ENCODE measurements around the gene DDX52.
A peak's percentile ranks its signal among the peaks of the same experiment; 100 is the strongest.
"Not testable (repeated sequence)": the region's sequence is repeated elsewhere in the genome, so short reads cannot be mapped to it uniquely, and the experiment has no call there.

The DDX52 gene

DNA sequence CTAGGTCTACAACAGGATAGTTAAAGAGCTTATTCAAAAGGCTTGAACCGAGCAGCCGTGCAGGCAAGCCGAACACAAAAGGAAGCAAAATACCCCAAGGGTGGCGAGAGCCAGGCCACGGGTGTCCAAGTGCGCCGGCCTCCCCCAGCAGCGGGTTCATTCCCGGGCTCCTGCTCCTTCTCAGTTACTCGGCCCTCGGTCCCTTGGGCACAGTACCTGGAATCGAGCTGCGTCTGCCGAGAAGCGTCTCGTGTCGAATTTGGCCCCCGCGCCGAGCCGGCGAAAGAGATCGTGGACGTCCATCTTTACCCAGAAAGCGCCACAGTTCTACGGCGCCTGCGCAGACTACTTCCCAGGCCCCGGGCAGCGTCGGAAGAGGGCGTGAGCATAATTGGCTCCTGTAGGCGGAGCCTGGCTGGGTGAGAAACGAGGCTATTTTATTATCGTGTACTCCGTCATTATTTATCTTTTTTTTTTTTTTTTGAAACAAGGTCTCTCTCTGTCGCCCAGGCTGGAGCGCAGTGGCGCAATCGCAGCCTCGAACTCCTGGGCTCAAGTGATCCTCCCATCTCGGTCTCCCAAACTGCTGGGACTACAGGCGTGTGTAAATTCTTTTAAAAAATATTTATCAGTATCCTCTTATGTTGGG lies at the start of gene DDX52:
Gene DDX52, minus strand, starts transcription at position 329 of the 649 bp plus-strand sequence. Its CDS starts 26 bp downstream, at position 303.
- TF ChIP-seq CTCF (conservative IDR thresholded peaks at IDR 0.05; ENCODE audit: low read depth, low read length): peak; percentile 9
- DNase-seq (ENCODE audit: low read depth): peak; percentile 93
- H3K4me3 ChIP-seq (ENCODE audit: low read depth, low read length): peak within 1 kb of the TSS; percentile 77

DNA sequence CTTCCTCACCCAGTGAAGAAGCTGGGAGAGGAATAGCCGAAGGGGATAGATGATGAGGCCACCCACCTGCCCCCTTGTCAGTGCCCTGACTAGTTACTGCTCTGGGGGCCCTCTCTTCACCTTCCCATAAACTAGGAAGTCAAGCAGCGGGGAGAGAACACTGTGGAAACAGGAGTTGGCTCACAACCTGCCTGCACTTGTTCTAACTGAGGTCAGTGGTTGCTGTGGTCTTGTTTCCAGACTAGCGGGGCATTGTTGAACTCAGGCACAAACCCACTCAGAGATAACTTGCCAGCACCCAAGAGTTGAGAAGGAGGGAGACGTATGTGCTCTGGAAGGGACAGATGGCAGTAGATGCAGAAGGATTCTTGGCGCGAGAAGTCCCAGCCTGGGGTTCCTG lies 48.6 kb upstream of the DDX52 start:
- no peak overlapping the region for H3K4me3 ChIP-seq (ENCODE audit: low read depth, low read length)
- TF ChIP-seq CTCF (conservative IDR thresholded peaks at IDR 0.05; ENCODE audit: low read depth, low read length): no peak
- DNase-seq (ENCODE audit: low read depth): no peak

GRCh38 chr17:37689317-37689716 lies 46.1 kb upstream of the DDX52 start:
- TF ChIP-seq CTCF (conservative IDR thresholded peaks at IDR 0.05; ENCODE audit: low read depth, low read length): no peak
- DNase-seq (ENCODE audit: low read depth): no peak
- no peak overlapping the region for H3K4me3 ChIP-seq (ENCODE audit: low read depth, low read length)

DNA sequence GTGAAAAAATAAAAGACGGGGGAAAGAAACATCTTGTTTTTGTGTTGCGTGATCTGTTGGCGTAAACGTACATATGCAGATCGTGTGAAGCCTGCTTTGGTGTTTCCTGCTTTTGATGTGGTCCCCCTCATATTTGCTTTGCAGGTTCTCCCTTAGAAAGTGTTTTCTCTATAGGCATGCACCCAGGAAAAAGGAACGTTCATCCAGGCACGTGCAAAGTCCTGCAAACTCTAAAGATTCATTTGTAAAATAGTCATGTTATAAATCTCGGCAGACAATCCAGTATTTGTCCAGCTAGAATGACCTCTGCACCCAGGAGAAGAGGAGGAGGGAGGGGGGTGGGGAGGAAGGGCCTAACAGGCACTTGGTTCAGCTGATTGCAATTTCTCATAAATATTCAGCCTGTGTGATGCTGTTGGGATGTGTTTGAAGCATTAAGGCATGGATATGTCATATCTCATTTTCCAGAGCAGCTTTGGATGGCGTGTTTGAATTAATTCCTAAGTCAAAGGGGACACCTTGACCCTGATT lies 40.3 kb upstream of the DDX52 start:
- no peak for TF ChIP-seq CTCF (conservative IDR thresholded peaks at IDR 0.05; ENCODE audit: low read depth, low read length)
- H3K4me3 ChIP-seq (ENCODE audit: low read depth, low read length): no peak overlapping the region
- no peak for DNase-seq (ENCODE audit: low read depth)

DNA sequence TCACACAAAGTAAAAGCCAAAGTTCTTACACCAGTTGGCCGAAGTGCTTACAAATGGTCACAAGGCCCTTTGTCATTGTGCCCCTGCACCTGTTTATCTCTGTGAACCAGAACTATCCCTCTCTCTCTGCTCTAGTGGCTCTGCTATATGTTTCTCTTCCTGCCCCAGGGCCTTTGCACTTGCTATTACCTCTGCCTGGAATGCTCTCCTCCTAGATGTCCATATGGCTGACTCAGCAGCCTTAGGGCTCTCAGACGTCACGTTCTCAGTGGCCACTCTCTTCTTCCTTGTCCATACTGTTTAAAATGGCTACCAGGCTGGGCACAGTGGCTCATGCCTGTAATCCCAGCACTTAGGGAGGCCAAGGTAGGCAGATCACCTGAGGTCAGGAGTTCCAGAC lies 38.8 kb upstream of the DDX52 start:
- H3K4me3 ChIP-seq (ENCODE audit: low read depth, low read length): no peak overlapping the region
- no peak for TF ChIP-seq CTCF (conservative IDR thresholded peaks at IDR 0.05; ENCODE audit: low read depth, low read length)
- DNase-seq (ENCODE audit: low read depth): no peak

DNA sequence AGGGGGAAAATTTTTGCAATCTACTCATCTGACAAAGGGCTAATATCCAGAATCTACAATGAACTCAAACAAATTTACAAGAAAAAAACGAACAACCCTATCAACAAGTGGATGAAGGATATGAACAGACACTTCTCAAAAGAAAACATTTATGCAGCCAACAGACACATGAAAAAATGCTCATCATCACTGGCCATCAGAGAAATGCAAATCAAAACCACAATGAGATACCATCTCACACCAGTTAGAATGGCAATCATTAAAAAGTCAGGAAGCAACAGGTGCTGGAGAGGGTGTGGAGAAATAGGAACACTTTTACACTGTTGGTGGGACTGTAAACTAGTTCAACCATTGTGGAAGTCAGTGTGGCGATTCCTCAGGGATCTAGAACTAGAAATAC lies 36.7 kb upstream of the DDX52 start:
- not testable (repeated sequence) for DNase-seq (ENCODE audit: low read depth); H3K4me3 ChIP-seq (ENCODE audit: low read depth, low read length)

DNA sequence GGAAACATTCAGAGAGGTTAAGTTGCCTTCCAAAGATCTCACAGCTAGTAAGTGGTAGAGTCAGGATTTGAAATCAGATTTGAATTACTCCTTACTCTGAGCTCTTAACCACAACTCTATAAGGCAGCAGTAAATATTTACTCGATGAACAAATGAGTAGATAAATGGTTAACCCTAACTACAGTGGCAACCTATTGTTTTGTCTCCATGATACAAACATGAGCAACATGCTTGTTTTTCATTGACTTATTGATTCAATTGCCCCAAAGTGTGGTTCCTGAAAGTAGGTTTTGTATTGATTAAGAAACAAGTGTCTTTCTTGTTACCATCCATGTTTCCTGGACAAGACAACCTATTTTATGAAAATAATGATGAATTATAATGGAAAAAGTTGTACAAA lies 34.8 kb upstream of the DDX52 start:
- H3K4me3 ChIP-seq (ENCODE audit: low read depth, low read length): no peak overlapping the region
- DNase-seq (ENCODE audit: low read depth): no peak
- no peak for TF ChIP-seq CTCF (conservative IDR thresholded peaks at IDR 0.05; ENCODE audit: low read depth, low read length)

All from choroid plexus epithelial cell (primary cell).